Upper lobe of left lung (tissue), 6 donors: ENCODE data around the gene GPR65. TPM values are rescaled to one million over a fixed set of nuclear protein-coding genes. Genes with fewer than 3 reads are reported as not detected.
"Not testable (repeated sequence)": the region's sequence is repeated elsewhere in the genome, so short reads cannot be mapped to it uniquely, and the experiment has no call there.

ENCODE experiments used
- ATAC-seq, 2 donors: fragments of 200-7000 bp; cut with Tn5 transposase; one replicate each; pipeline ENCODE4 v1.9.1; 2022; ENCODE audit warnings: mild to moderate bottlenecking in 2 of 2, moderate library complexity in 2 of 2; ENCODE audit not compliant: low FRiP score in 2 of 2
- DNase-seq, 2 donors: peaks; one replicate each; pipeline ENCODE4 v3.0.0-alpha.2; 2019 to 2020
- H3K27ac ChIP-seq, 4 donors: fragments of 200-600 bp; sonication (generic); one replicate each; pipeline ENCODE4 v1.5.1; 2016 to 2019
- H3K27me3 ChIP-seq, 4 donors: fragments of 200-600 bp; sonication (generic); one replicate each; pipeline ENCODE4 v1.5.1; 2017 to 2019
- H3K36me3 ChIP-seq, 4 donors: fragments of 200-600 bp; sonication (generic); one replicate each; pipeline ENCODE4 v1.5.1; 2016 to 2019
- H3K4me1 ChIP-seq, 4 donors: fragments of 200-600 bp; sonication (generic); one replicate each; pipeline ENCODE4 v1.5.1; 2018 to 2019
- H3K4me3 ChIP-seq, 4 donors: fragments of 200-600 bp; sonication (generic); one replicate each; pipeline ENCODE4 v1.5.1; 2017 to 2019; ENCODE audit warnings: mild to moderate bottlenecking in 2 of 4, moderate library complexity in 1 of 4
- H3K9me3 ChIP-seq, 4 donors: fragments of 200-600 bp; sonication (generic); one replicate each; pipeline ENCODE4 v1.5.1; 2018 to 2019
- CTCF ChIP-seq, 6 experiments: fragments of 450-650 bp in 4 of 6; fragments of 200-600 bp in 2 of 6; sonication (generic) in 2 of 6; IDR thresholded peaks; one replicate each; pipeline ENCODE4 v1.5.1; 2016 to 2019; ENCODE audit warnings: antibody characterized with exemption in 6 of 6
- EP300 ChIP-seq, 4 donors: sonication (generic); formaldehyde crosslinking; IDR thresholded peaks; one replicate each; pipeline ENCODE4 v1.5.1; 2017; ENCODE audit warnings: antibody characterized with exemption in 4 of 4, control low read depth in 2 of 4
- POLR2A ChIP-seq, 4 donors: fragments of 450-650 bp; IDR thresholded peaks; one replicate each; pipeline ENCODE4 v1.5.1; 2016 to 2017; ENCODE audit warnings: antibody characterized with exemption in 4 of 4, mild to moderate bottlenecking in 2 of 4
- POLR2AphosphoS5 ChIP-seq, 2 donors: sonication (generic); formaldehyde crosslinking; IDR thresholded peaks; one replicate each; pipeline ENCODE4 v1.5.1; 2017; ENCODE audit warnings: antibody characterized with exemption in 2 of 2
- WGBS, 2 donors: methylation state at CpG; one replicate each; pipeline ENCODE4 v1.1.5; 2017 to 2018; 5-methylcytosine and 5-hydroxymethylcytosine counted together
- total RNA-seq, 6 donors: library from RNA; depleted of rRNA in 4 of 6; stranded (reverse); fragments of >200 nt in 4 of 6; gene quantifications; one replicate each; pipeline versions ENCODE4 v1.1.0 to v1.2.1, GENCODE V29; 2016 to 2021
- donor health status: DM: no; HTN: no; CAD: no; lungs with moderate emphysema.
- donor health status: DM: no; HTN: yes; CAD: no; lungs with severe emphysema.

The GPR65 gene
- total RNA-seq, 6 donors from 2014 or later = 3.2 to 7.0 (median 3.8) TPM

GRCh38 chr14:88013750-88014349, 8.9 kb downstream of the GPR65 start:
- H3K4me3 ChIP-seq = no peak overlapping the region
- WGBS, 2 donors = 3 to 8% methylated on average over 7 of the region's 7 CpGs
- TF ChIP-seq EP300 (IDR thresholded peaks at IDR 0.05) (no peak), POLR2A (IDR thresholded peaks at IDR 0.05) (no peak), CTCF (IDR thresholded peaks at IDR 0.05) (peak; percentile 72 to 88 (median 80)), POLR2AphosphoS5 (IDR thresholded peaks at IDR 0.05) (peak in 1 of 2 donors; percentile 8)
- H3K4me1 ChIP-seq = peaks cover 0 to 4% (median 1%) of the 10 kb centered on the region in 4 donors
- no peaks in the 10 kb centered on the region for H3K27me3 ChIP-seq
- DNase-seq (peak in 1 of 2 donors; percentile 82), ATAC-seq (peak; percentile 81 to 94)
- no peak overlapping the region for H3K27ac ChIP-seq
- no peaks in the 10 kb centered on the region for H3K9me3 ChIP-seq
- H3K36me3 ChIP-seq = no peaks in the 10 kb centered on the region

GRCh38 chr14:88016768-88017167, 11.8 kb downstream of the GPR65 start:
- Histone ChIP-seq H3K27me3 (no peaks in the 10 kb centered on the region), H3K4me1 (peaks cover 0 to 4% (median 1%) of the 10 kb centered on the region in 4 donors), H3K9me3 (no peaks in the 10 kb centered on the region), H3K36me3 (no peaks in the 10 kb centered on the region), H3K27ac (peak overlapping the region in 1 of 4 donors; percentile 55), H3K4me3 (no peak overlapping the region)
- ATAC-seq (no peak), DNase-seq (no peak)
- 95 to 100% methylated on average over 2 of the region's 2 CpGs for WGBS, 2 donors
- TF ChIP-seq EP300 (IDR thresholded peaks at IDR 0.05) (no peak), POLR2AphosphoS5 (IDR thresholded peaks at IDR 0.05) (no peak), CTCF (IDR thresholded peaks at IDR 0.05) (no peak), POLR2A (IDR thresholded peaks at IDR 0.05) (no peak)

- Histone ChIP-seq H3K4me3 (no peak overlapping the region), H3K9me3 (no peaks in the 10 kb centered on the region), H3K36me3 (no peaks in the 10 kb centered on the region), H3K27ac (peak overlapping the region in 1 of 4 donors; percentile 55), H3K27me3 (no peaks in the 10 kb centered on the region), H3K4me1 (peaks cover 0 to 4% (median 1%) of the 10 kb centered on the region in 4 donors)
- no peak for TF ChIP-seq POLR2A (IDR thresholded peaks at IDR 0.05)
- no peak for TF ChIP-seq POLR2AphosphoS5 (IDR thresholded peaks at IDR 0.05)
- no peak for TF ChIP-seq CTCF (IDR thresholded peaks at IDR 0.05)
- no peak for TF ChIP-seq EP300 (IDR thresholded peaks at IDR 0.05)
- 44 to 83% methylated on average over 2 of the region's 2 CpGs for WGBS, 2 donors
- ATAC-seq = no peak
- no peak for DNase-seq
These were observed 12.6 kb downstream of the GPR65 start for GRCh38 chr14:88017535-88017934.

- H3K27ac ChIP-seq = no peak overlapping the region
- H3K9me3 ChIP-seq = no peaks in the 10 kb centered on the region
- H3K27me3 ChIP-seq = no peaks in the 10 kb centered on the region
- no peak for ATAC-seq
- no peaks in the 10 kb centered on the region for H3K36me3 ChIP-seq
- no peak for DNase-seq
- no peak for TF ChIP-seq POLR2A (IDR thresholded peaks at IDR 0.05)
- no peak for TF ChIP-seq CTCF (IDR thresholded peaks at IDR 0.05)
- TF ChIP-seq EP300 (IDR thresholded peaks at IDR 0.05) = no peak
- no peak for TF ChIP-seq POLR2AphosphoS5 (IDR thresholded peaks at IDR 0.05)
- 44 to 47% methylated on average over 3 of the region's 3 CpGs for WGBS, 2 donors
- no peaks in the 10 kb centered on the region for H3K4me1 ChIP-seq
- H3K4me3 ChIP-seq = no peak overlapping the region
These were observed 18.8 kb downstream of the GPR65 start for GRCh38 chr14:88023658-88024187.

GRCh38 chr14:88024252-88025086, 19.5 kb downstream of the GPR65 start:
- DNase-seq, H3K4me3 ChIP-seq, H3K36me3 ChIP-seq, H3K27me3 ChIP-seq, H3K4me1 ChIP-seq, ATAC-seq, H3K27ac ChIP-seq, H3K9me3 ChIP-seq: not testable (repeated sequence)
- WGBS, 2 donors = 64 to 69% methylated on average over 11 of the region's 11 CpGs
